Right lung (tissue), 5 donors: ENCODE results near the gene TSPAN18. TPM values are rescaled to one million over a fixed set of nuclear protein-coding genes. Genes with fewer than 3 reads are reported as not detected.

Experiments used
- DNase-seq, 2 donors: peaks; one replicate each; pipeline ENCODE4 v3.0.0-alpha.2; 2013
- polyA plus RNA-seq, 5 donors: library from polyadenylated mRNA; unstranded; fragments of 120-200 nt; gene quantifications; one replicate each; pipeline versions ENCODE4 v1.2.1 to v1.2.3, GENCODE V29; 2013; ENCODE audit warnings: inconsistent platforms in 1 of 5, low replicate concordance in 1 of 5; ENCODE audit not compliant: insufficient read length in 5 of 5, insufficient read depth in 1 of 5

Gene TSPAN18
- polyA plus RNA-seq, 5 donors: 48.9 to 74.5 (median 64.7) TPM

- DNase-seq: no peak
These were observed 185.7 kb downstream of the TSPAN18 start for GRCh38 chr11:44912270-44912987.

GRCh38 chr11:44913502-44913901, 186.7 kb downstream of the TSPAN18 start:
- no peak for DNase-seq

- no peak for DNase-seq
These were observed 187.3 kb downstream of the TSPAN18 start for GRCh38 chr11:44914105-44914504.

- DNase-seq: no peak
These were observed 188.2 kb downstream of the TSPAN18 start for GRCh38 chr11:44915004-44915403.

GRCh38 chr11:44915621-44916020, 188.9 kb downstream of the TSPAN18 start:
- no peak for DNase-seq

GRCh38 chr11:44916331-44916730, 189.6 kb downstream of the TSPAN18 start:
- no peak for DNase-seq

GRCh38 chr11:44916801-44917385, 190.1 kb downstream of the TSPAN18 start:
- DNase-seq: no peak

- DNase-seq: no peak
These were observed 191.0 kb downstream of the TSPAN18 start for GRCh38 chr11:44917741-44918140.

GRCh38 chr11:44920451-44920850, 193.7 kb downstream of the TSPAN18 start:
- no peak for DNase-seq

GRCh38 chr11:44923115-44923514, 196.4 kb downstream of the TSPAN18 start:
- no peak for DNase-seq

- no peak for DNase-seq
These were observed 197.0 kb downstream of the TSPAN18 start for GRCh38 chr11:44923806-44924205.

GRCh38 chr11:44926036-44926435, 199.3 kb downstream of the TSPAN18 start:
- no peak for DNase-seq

- peak in 1 of 2 donors; percentile 45 for DNase-seq
These were observed 200.5 kb downstream of the TSPAN18 start for GRCh38 chr11:44927174-44927661.

GRCh38 chr11:44928144-44928543, 201.4 kb downstream of the TSPAN18 start:
- DNase-seq: no peak

GRCh38 chr11:44928816-44929215, 202.1 kb downstream of the TSPAN18 start:
- no peak for DNase-seq

- DNase-seq: no peak
These were observed 204.0 kb downstream of the TSPAN18 start for GRCh38 chr11:44930588-44931302.

- no peak for DNase-seq
These were observed 204.7 kb downstream of the TSPAN18 start for GRCh38 chr11:44931466-44931865.

GRCh38 chr11:44934110-44934509, 207.3 kb downstream of the TSPAN18 start:
- no peak for DNase-seq

GRCh38 chr11:44934735-44935250, 208.0 kb downstream of the TSPAN18 start:
- DNase-seq: no peak

GRCh38 chr11:44936525-44936924, 209.8 kb downstream of the TSPAN18 start:
- peak; percentile 73 to 82 for DNase-seq

- no peak for DNase-seq
These were observed 210.3 kb downstream of the TSPAN18 start for GRCh38 chr11:44936951-44937543.

- DNase-seq: no peak
These were observed 211.4 kb downstream of the TSPAN18 start for GRCh38 chr11:44938066-44938691.
